ENCODE data around the gene PGM5.

- TF ChIP-seq EZH2 (IDR thresholded peaks at IDR 0.05; ENCODE audit: low read depth, unreplicated experiment) = no peak
- no peak for TF ChIP-seq CTCF (conservative IDR thresholded peaks at IDR 0.05; ENCODE audit: low read depth in 2 of 2)
- TF ChIP-seq POLR2AphosphoS5 (IDR thresholded peaks at IDR 0.05; ENCODE audit: low read depth) = no peak
- no peak for TF ChIP-seq ETS1 (IDR thresholded peaks at IDR 0.05)
- no peak for TF ChIP-seq NANOG (IDR thresholded peaks at IDR 0.05; ENCODE audit: borderline replicate concordance)
- TF ChIP-seq CREB1 (CRISPR knock-in tag; IDR thresholded peaks at IDR 0.05; ENCODE audit: low read depth) = no peak
These were observed 71.0 kb downstream of the PGM5 start for GRCh38 chr9:68427216-68427977.

Measured in GM23338 (cell line).